ENCODE data around the gene UBAC2. TPM values are rescaled to one million over a fixed set of nuclear protein-coding genes. Genes with fewer than 3 reads are reported as not detected.

UBAC2 gene
- total RNA-seq, 1 donor from 2014 or later, result 57.7 TPM

DNA sequence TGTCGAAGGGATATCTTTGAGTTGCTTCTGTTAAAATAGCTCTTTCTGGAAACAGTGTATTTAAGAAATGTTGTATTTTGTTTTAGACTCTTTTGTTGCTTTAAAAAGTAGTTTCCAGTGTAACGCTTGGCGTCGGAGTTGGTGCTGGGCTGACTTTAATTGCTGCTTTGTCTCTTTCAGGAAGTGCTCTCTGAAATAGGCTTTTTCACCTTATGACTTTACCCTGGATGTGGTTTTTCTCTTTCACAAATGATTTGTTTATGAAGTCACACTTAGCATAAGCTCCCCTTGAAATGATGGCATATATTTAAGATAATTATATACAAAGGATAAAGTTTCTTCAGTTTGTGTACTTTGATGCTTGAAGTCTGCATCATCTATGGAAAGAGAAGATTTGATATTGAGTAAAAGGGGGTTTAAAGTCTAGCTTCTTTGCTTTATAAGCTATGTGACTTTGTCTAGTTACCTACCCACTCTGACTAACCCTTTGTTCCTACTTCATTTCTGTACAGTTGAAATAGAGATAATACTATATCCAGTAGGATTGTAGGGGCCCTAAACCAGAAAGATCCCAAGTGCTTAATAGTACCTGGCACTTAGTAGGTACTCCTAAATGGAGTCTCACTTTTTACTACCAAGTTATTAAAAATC, 57.7 kb downstream of the UBAC2 start, which contains the start of gene GPR18:
TSS of gene GPR18 (minus strand) at position 170 of the 651 bp plus-strand sequence. CDS start 2,507 bp downstream, outside the sequence.
- intact Hi-C loops (cut with DNase I), result no loop called here
- Histone ChIP-seq H3K27me3 (no peaks in the 10 kb centered on the region), H3K9me3 (no peaks in the 10 kb centered on the region), H3K4me3 (no peak within 1 kb of the TSS), H3K27ac (no peak within 1 kb of the TSS), H3K4me1 (no peaks in the 10 kb centered on the region), H3K36me3 (peaks cover 0 to 9% of the 10 kb centered on the region in 2 donors)
- TF ChIP-seq, protein P1, sequence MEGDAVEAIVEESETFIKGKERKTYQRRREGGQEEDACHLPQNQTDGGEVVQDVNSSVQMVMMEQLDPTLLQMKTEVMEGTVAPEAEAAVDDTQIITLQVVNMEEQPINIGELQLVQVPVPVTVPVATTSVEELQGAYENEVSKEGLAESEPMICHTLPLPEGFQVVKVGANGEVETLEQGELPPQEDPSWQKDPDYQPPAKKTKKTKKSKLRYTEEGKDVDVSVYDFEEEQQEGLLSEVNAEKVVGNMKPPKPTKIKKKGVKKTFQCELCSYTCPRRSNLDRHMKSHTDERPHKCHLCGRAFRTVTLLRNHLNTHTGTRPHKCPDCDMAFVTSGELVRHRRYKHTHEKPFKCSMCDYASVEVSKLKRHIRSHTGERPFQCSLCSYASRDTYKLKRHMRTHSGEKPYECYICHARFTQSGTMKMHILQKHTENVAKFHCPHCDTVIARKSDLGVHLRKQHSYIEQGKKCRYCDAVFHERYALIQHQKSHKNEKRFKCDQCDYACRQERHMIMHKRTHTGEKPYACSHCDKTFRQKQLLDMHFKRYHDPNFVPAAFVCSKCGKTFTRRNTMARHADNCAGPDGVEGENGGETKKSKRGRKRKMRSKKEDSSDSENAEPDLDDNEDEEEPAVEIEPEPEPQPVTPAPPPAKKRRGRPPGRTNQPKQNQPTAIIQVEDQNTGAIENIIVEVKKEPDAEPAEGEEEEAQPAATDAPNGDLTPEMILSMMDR (IDR thresholded peaks at IDR 0.05), result no peak
- TF ChIP-seq POLR2A (IDR thresholded peaks at IDR 0.05) (no peak), POLR2AphosphoS5 (IDR thresholded peaks at IDR 0.05; ENCODE audit: insufficient read depth in 1 of 2, low read depth in 1 of 2) (no peak)
- DNase-seq (ENCODE audit: extremely low spot score in 2 of 2), result no peak

DNA sequence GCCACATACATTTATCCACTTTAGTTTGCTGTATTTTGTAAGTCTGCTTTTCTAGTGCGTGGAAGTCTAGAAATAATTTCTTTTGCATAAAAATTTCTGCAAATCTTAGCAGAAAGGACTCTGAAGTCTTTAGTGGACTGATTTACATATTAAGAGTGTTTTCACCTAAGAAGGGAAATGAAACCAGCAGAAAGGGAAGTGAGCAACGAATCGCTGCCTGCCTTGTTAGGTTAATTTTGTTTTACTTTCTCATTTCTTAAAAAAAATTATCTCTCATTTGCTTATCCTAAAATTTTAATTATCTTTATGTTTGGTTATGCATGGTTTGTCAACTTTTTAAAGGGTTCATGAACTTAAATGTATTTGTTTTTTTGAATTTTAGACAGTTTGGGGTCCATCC, 58.3 kb downstream of the UBAC2 start:
- H3K9me3 ChIP-seq, result no peaks in the 10 kb centered on the region
- H3K27ac ChIP-seq, result no peak overlapping the region
- intact Hi-C loops (cut with DNase I), result no loop called here
- H3K4me1 ChIP-seq, result no peaks in the 10 kb centered on the region
- H3K27me3 ChIP-seq, result no peaks in the 10 kb centered on the region
- TF ChIP-seq, protein P1 (IDR thresholded peaks at IDR 0.05), result no peak
- no peak for TF ChIP-seq POLR2A (IDR thresholded peaks at IDR 0.05)
- TF ChIP-seq POLR2AphosphoS5 (IDR thresholded peaks at IDR 0.05; ENCODE audit: insufficient read depth in 1 of 2, low read depth in 1 of 2), result no peak
- peaks cover 0 to 9% of the 10 kb centered on the region in 2 donors for H3K36me3 ChIP-seq
- no peak overlapping the region for H3K4me3 ChIP-seq
- DNase-seq (ENCODE audit: extremely low spot score in 2 of 2), result no peak

DNA sequence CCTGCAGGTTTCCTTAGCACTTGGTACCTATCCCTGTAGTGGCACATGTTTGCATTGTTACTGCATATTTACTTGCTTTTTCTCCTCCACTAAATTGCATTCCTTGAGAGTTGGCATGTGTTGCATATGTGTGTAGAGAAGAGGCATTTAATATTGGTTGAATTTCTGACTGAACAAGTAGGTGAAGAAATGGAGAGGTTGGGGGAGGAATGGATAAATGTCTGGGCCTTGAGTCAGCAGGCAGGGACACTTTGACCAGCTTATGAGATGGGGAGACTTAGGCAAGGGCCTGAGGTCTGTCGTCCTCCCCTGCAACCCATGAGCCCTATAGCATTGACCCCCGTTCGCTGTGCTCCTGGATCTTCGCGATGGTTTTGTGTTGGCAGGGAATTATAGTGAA, 59.6 kb downstream of the UBAC2 start:
- Histone ChIP-seq H3K27ac (no peak overlapping the region), H3K4me1 (no peaks in the 10 kb centered on the region), H3K4me3 (no peak overlapping the region), H3K27me3 (no peaks in the 10 kb centered on the region), H3K36me3 (peaks cover 0 to 8% of the 10 kb centered on the region in 2 donors), H3K9me3 (no peaks in the 10 kb centered on the region)
- no peak for DNase-seq (ENCODE audit: extremely low spot score in 2 of 2)
- intact Hi-C loops (cut with DNase I), result no loop called here
- TF ChIP-seq POLR2AphosphoS5 (IDR thresholded peaks at IDR 0.05; ENCODE audit: insufficient read depth in 1 of 2, low read depth in 1 of 2) (no peak), POLR2A (IDR thresholded peaks at IDR 0.05) (no peak)
- TF ChIP-seq, protein P1 (IDR thresholded peaks at IDR 0.05), result no peak

DNA sequence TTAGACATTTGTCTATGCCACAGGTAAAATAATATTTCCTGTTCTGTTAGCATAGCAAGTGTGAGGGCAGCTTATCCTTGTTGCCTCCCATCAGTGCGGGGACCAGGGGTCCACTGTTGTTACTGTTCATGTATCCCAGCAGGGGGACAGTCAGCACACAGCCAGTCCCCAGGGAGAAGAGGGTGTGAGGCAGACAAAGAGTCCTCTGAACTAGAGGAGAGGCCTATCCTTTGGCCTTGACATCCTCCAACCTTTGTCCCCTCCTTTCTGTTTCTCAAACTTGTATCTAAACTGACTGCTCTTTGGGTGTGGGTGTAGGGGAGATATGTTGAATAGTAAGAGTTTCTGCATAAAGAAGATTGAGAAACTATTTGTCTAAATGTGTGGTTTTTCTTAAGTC, 60.4 kb downstream of the UBAC2 start:
- no peaks in the 10 kb centered on the region for H3K4me1 ChIP-seq
- H3K27me3 ChIP-seq, result no peaks in the 10 kb centered on the region
- peaks cover 0 to under 1% of the 10 kb centered on the region in 2 donors for H3K36me3 ChIP-seq
- no peak for DNase-seq (ENCODE audit: extremely low spot score in 2 of 2)
- TF ChIP-seq POLR2A (IDR thresholded peaks at IDR 0.05) (no peak), POLR2AphosphoS5 (IDR thresholded peaks at IDR 0.05; ENCODE audit: insufficient read depth in 1 of 2, low read depth in 1 of 2) (no peak)
- TF ChIP-seq, protein P1 (IDR thresholded peaks at IDR 0.05), result no peak
- H3K9me3 ChIP-seq, result no peaks in the 10 kb centered on the region
- H3K4me3 ChIP-seq, result no peak overlapping the region
- intact Hi-C loops (cut with DNase I), result no loop called here
- no peak overlapping the region for H3K27ac ChIP-seq

DNA sequence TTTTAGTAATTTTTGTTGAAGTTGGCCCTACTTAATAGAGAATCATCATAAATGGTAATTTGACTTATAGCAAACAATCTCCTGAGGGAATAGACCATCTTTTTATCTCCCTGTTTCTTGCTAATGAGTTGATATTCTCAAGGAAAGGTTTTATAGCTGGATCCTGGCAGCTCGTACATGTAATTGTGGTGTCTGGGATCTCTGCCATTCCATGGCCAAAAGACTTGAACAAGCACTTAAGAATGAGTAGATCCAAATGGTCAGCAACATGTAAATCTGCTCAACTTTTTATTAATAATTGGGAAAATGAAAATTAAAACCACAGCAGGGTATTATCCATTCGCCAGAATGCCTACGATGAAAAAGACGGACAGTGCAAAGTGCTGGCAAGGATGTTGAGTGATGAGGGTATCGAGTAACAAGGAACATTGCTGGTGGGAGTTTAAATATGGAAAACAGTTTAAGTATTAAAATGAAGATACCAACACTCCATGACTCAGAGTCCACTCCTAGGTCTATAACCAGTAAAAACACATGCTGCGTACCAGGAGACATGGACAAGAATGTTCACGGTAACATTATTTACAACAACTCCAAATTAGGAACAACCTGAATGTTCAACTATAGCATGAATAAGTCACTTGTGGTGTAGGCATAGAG, 62.6 kb downstream of the UBAC2 start:
- Histone ChIP-seq H3K36me3 (no peaks in the 10 kb centered on the region), H3K27ac (no peak overlapping the region), H3K4me3 (no peak overlapping the region), H3K9me3 (no peaks in the 10 kb centered on the region), H3K27me3 (no peaks in the 10 kb centered on the region), H3K4me1 (no peaks in the 10 kb centered on the region)
- no peak for DNase-seq (ENCODE audit: extremely low spot score in 2 of 2)
- intact Hi-C loops (cut with DNase I), result no loop called here
- TF ChIP-seq POLR2A (IDR thresholded peaks at IDR 0.05) (no peak), POLR2AphosphoS5 (IDR thresholded peaks at IDR 0.05; ENCODE audit: insufficient read depth in 1 of 2, low read depth in 1 of 2) (no peak)
- TF ChIP-seq, protein P1 (IDR thresholded peaks at IDR 0.05), result no peak
